Keratinocyte (primary cell): ENCODE data around the gene CELSR3. TPM values are rescaled to one million over a fixed set of nuclear protein-coding genes. Genes with fewer than 3 reads are reported as not detected.

Source experiments
- DNase-seq: peaks from one replicate; pipeline ENCODE4 v3.0.0-alpha.2; 2011; ENCODE audit warnings: low read depth, missing footprints, low spot score
- FAIRE-seq: peaks from 2 replicates; lab custom pipeline; 2011; peaks lifted over from hg19 to GRCh38; lab: Jason Lieb, UNC
- H2AFZ ChIP-seq: 2 replicates; pipeline ENCODE4 v1.6.0; 2012; ENCODE audit warnings: low read length, control low read depth, inconsistent platforms; ENCODE audit not compliant: control insufficient read depth
- H3K27ac ChIP-seq: 2 replicates; pipeline ENCODE4 v1.5.1; 2011; ENCODE audit warnings: low read length; ENCODE audit not compliant: control insufficient read depth, insufficient read depth
- H3K27me3 ChIP-seq: 3 replicates; pipeline ENCODE4 v1.6.0; 2011; ENCODE audit warnings: low read length; ENCODE audit not compliant: control insufficient read depth, insufficient read depth; ENCODE audit errors: extremely low read depth
- H3K36me3 ChIP-seq, 2 experiments: 2 replicates in 1 of 2; 3 replicates in 1 of 2; pipeline ENCODE4 v1.5.1; 2011; ENCODE audit warnings: low read length in 2 of 2, mild to moderate bottlenecking in 1 of 2; ENCODE audit not compliant: control insufficient read depth in 2 of 2, insufficient read depth in 2 of 2; ENCODE audit errors: extremely low read depth in 1 of 2
- H3K4me1 ChIP-seq: 3 replicates; pipeline ENCODE4 v1.5.1; 2011; ENCODE audit warnings: low read length; ENCODE audit not compliant: control insufficient read depth, insufficient read depth; ENCODE audit errors: extremely low read depth
- H3K4me2 ChIP-seq: 3 replicates; pipeline ENCODE4 v1.6.0; 2011; ENCODE audit warnings: low read depth, low read length; ENCODE audit not compliant: control insufficient read depth, insufficient read depth; ENCODE audit errors: extremely low read depth
- H3K4me3 ChIP-seq, 3 experiments: fragments of 200-600 bp in 1 of 3; sonication (generic) in 1 of 3; 2 replicates in 2 of 3; 3 replicates in 1 of 3; pipeline ENCODE4 v1.5.1; 2011 to 2016; ENCODE audit warnings: low read length in 3 of 3, mild to moderate bottlenecking in 3 of 3, control low read depth in 2 of 3, inconsistent platforms in 1 of 3, low read depth in 1 of 3, mixed read lengths in 1 of 3, mixed run types in 1 of 3, moderate library complexity in 1 of 3; ENCODE audit not compliant: control insufficient read depth in 2 of 3, insufficient read depth in 2 of 3; ENCODE audit errors: extremely low read depth in 1 of 3
- H3K79me2 ChIP-seq: 2 replicates; pipeline ENCODE4 v1.6.0; 2012; ENCODE audit warnings: low read length; ENCODE audit not compliant: control insufficient read depth, insufficient read depth
- H3K9ac ChIP-seq: 3 replicates; pipeline ENCODE4 v1.6.0; 2011; ENCODE audit warnings: low read length; ENCODE audit not compliant: control insufficient read depth, insufficient read depth; ENCODE audit errors: extremely low read depth
- H3K9me1 ChIP-seq: 3 replicates; pipeline ENCODE4 v1.6.0; 2011; ENCODE audit warnings: low read length; ENCODE audit not compliant: control insufficient read depth, insufficient read depth; ENCODE audit errors: extremely low read depth
- H3K9me3 ChIP-seq: 2 replicates; pipeline ENCODE4 v1.5.1; 2012; ENCODE audit warnings: low read depth, low read length; ENCODE audit not compliant: control insufficient read depth
- H4K20me1 ChIP-seq: 3 replicates; pipeline ENCODE4 v1.6.0; 2011; ENCODE audit warnings: low read length; ENCODE audit not compliant: control insufficient read depth, insufficient read depth; ENCODE audit errors: extremely low read depth
- CTCF ChIP-seq, 3 experiments: IDR thresholded peaks in 1 of 3; conservative IDR thresholded peaks in 1 of 3; optimal IDR thresholded peaks in 1 of 3; 2 replicates in 2 of 3; 3 replicates in 1 of 3; pipeline versions ENCODE3 to v1.5.1; 2011; ENCODE audit warnings: low read length in 3 of 3, mild to moderate bottlenecking in 3 of 3, moderate library complexity in 2 of 3, control low read depth in 1 of 3, inconsistent platforms in 1 of 3; ENCODE audit not compliant: insufficient read depth in 2 of 3; ENCODE audit errors: extremely low read depth in 1 of 3
- EZH2 ChIP-seq: IDR thresholded peaks from one replicate; pipeline ENCODE4 v1.6.1; 2012; ENCODE audit warnings: inconsistent platforms, mild to moderate bottlenecking, low read length, moderate library complexity
- dilution Hi-C: fragments of 300-500 bp; cut with MboI; formaldehyde crosslinking; loops from one replicate; pipeline ENCODE4 v1.7.0; 2020; ENCODE audit warnings: low sequenced_read_pairs; ENCODE audit not compliant: extremely low pct_ligation_motif_present
- polyA plus RNA-seq, 5 experiments: library from polyadenylated mRNA; depleted of rRNA in 3 of 5; stranded (reverse) in 3 of 5; stranded (forward) in 1 of 5; unstranded in 1 of 5; fragments of >200 nt; gene quantifications; 1 replicate in 1 of 5; 2 replicates in 3 of 5; 3 replicates in 1 of 5; pipeline versions ENCODE4 v1.2.1 to v1.2.3, GENCODE V29; 2011 to 2012; ENCODE audit warnings: missing spikeins in 2 of 5, low read depth in 1 of 5, low replicate concordance in 1 of 5

The CELSR3 gene
- polyA plus RNA-seq, 1 donor (not counting 4 experiments of a cell fraction or from before 2014, with no cell fraction given) = 0.25 TPM

- Histone ChIP-seq H3K9ac (peak overlapping the region; percentile 67), H3K4me1 (peaks cover 22% of the 10 kb centered on the region), H3K27me3 (no peaks in the 10 kb centered on the region), H3K4me3 (no peak overlapping the region), H3K4me2 (peak overlapping the region; percentile 68), H3K9me1 (peaks cover 5% of the 10 kb centered on the region), H3K79me2 (peaks cover 61% of the 10 kb centered on the region), H2AFZ (no peak overlapping the region), H3K36me3 (peaks cover 48 to 52% of the 10 kb centered on the region in 2 experiments), H3K9me3 (no peaks in the 10 kb centered on the region), H3K27ac (peak overlapping the region; percentile 86), H4K20me1 (peaks cover 27% of the 10 kb centered on the region)
- dilution Hi-C loops = no loop called here
- TF ChIP-seq EZH2 = no peak
- no peak for TF ChIP-seq CTCF (optimal IDR thresholded peaks at IDR 0.05 in 1 of 3, IDR thresholded peaks at IDR 0.05 in 1 of 3, conservative IDR thresholded peaks at IDR 0.05 in 1 of 3; ENCODE audit: extremely low read depth in 1 of 3, insufficient read depth in 2 of 3, low read length in 3 of 3)
- no peak for DNase-seq
- FAIRE-seq = no peak
These were observed 31.1 kb upstream of the CELSR3 start for GRCh38 chr3:48693826-48694225.

GRCh38 chr3:48692551-48692950, 29.9 kb upstream of the CELSR3 start:
- no peak overlapping the region for H3K4me3 ChIP-seq
- peaks cover 5% of the 10 kb centered on the region for H3K9me1 ChIP-seq
- H3K36me3 ChIP-seq = peaks cover 55 to 63% of the 10 kb centered on the region in 2 experiments
- no peak for TF ChIP-seq CTCF (optimal IDR thresholded peaks at IDR 0.05 in 1 of 3, IDR thresholded peaks at IDR 0.05 in 1 of 3, conservative IDR thresholded peaks at IDR 0.05 in 1 of 3; ENCODE audit: extremely low read depth in 1 of 3, insufficient read depth in 2 of 3, low read length in 3 of 3)
- no peak for TF ChIP-seq EZH2
- peaks cover 49% of the 10 kb centered on the region for H3K79me2 ChIP-seq
- H3K9me3 ChIP-seq = no peaks in the 10 kb centered on the region
- H3K4me2 ChIP-seq = no peak overlapping the region
- H2AFZ ChIP-seq = no peak overlapping the region
- dilution Hi-C loops = no loop called here
- H3K4me1 ChIP-seq = peaks cover 22% of the 10 kb centered on the region
- FAIRE-seq (no peak), DNase-seq (no peak)
- H3K27me3 ChIP-seq = no peaks in the 10 kb centered on the region
- peak overlapping the region; percentile 10 for H3K27ac ChIP-seq
- peaks cover 26% of the 10 kb centered on the region for H4K20me1 ChIP-seq
- no peak overlapping the region for H3K9ac ChIP-seq
